Neural cell (in vitro differentiated cells): ENCODE measurements around the gene ADRA2B.

Experiments
- EP300 ChIP-seq: fragments of 450-650 bp; conservative IDR thresholded peaks from 2 replicates; pipeline ENCODE4 v1.6.1; 2014; ENCODE audit warnings: antibody characterized with exemption, mild to moderate bottlenecking, moderate library complexity; ENCODE audit not compliant: poor library complexity, severe bottlenecking
- EZH2 ChIP-seq: fragments of 200-600, 300-800 bp; shearing (Covaris generic), sonication (generic); IDR thresholded peaks from 2 replicates; pipeline ENCODE4 v1.6.1; 2014; ENCODE audit warnings: antibody characterized with exemption, low read length, borderline replicate concordance, mild to moderate bottlenecking; ENCODE audit not compliant: insufficient read depth, poor library complexity, severe bottlenecking

- TF ChIP-seq EP300 (no peak), EZH2 (no peak)
Measured at GRCh38 chr2:96129528-96130120, 13.3 kb upstream of the ADRA2B start.
